GM19240 (cell line): ENCODE data around the gene KDM4F.
A peak's percentile ranks its signal among the peaks of the same experiment; 100 is the strongest.

ENCODE experiments used
- DNase-seq: peaks from one replicate; pipeline ENCODE4 v3.0.0; 2011; ENCODE audit warnings: low spot score; ENCODE audit not compliant: insufficient read length

The KDM4F gene

GRCh38 chr11:95089620-95090542, 40.7 kb downstream of the KDM4F start, which contains the start of gene ENDOD1:
TSS of gene ENDOD1 (plus strand) at chr11:95089846. CDS start at chr11:95089928, 82 bp downstream.
- peak; percentile 40 for DNase-seq

- DNase-seq: no peak
Observed at GRCh38 chr11:95091663-95092180, 42.5 kb downstream of the KDM4F start.

GRCh38 chr11:95092549-95093324, 43.5 kb downstream of the KDM4F start:
- no peak for DNase-seq

- no peak for DNase-seq
Observed at GRCh38 chr11:95093548-95093947, 44.3 kb downstream of the KDM4F start.

- DNase-seq: no peak
Observed at GRCh38 chr11:95095858-95096587, 46.8 kb downstream of the KDM4F start.

DNA sequence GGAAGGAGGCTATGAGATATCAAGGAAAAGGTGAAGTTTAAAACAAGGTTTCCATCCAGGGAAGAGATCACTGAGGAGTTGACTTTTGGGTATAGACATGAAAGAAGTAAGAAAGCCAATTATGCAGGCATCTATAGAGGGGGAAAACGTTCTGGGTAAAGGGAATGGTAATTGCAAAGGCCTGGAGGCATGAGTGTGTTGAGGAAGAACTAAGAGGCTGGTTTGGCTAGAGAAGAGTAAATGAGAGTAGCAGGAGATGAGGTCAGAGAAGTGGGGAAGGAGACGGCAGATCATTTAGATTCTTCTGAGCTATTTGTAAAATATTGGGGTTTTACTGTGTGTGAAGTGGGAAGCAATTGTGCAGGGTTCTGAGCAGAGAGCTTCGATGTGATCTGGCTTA, 48.0 kb downstream of the KDM4F start:
- no peak for DNase-seq

GRCh38 chr11:95098826-95099225, 49.6 kb downstream of the KDM4F start:
- DNase-seq: no peak

- DNase-seq: no peak
Observed at GRCh38 chr11:95100191-95100648, 51.0 kb downstream of the KDM4F start.
